NCI-H1417 (cell line): ENCODE results near the gene LMBR1.
"Not testable (repeated sequence)": the region's sequence is repeated elsewhere in the genome, so short reads cannot be mapped to it uniquely, and the experiment has no call there.

ENCODE experiments used
- DNase-seq, 3 experiments: peaks; one replicate each; lab custom pipeline; 2025; lab: John Stamatoyannopoulos, UW

Gene LMBR1

GRCh38 chr7:156845379-156846101, 47.4 kb downstream of the LMBR1 start:
- no peak for DNase-seq

GRCh38 chr7:156843582-156843981, 49.4 kb downstream of the LMBR1 start:
- not testable (repeated sequence) for DNase-seq

GRCh38 chr7:156843157-156843556, 49.8 kb downstream of the LMBR1 start:
- DNase-seq: no peak

DNA sequence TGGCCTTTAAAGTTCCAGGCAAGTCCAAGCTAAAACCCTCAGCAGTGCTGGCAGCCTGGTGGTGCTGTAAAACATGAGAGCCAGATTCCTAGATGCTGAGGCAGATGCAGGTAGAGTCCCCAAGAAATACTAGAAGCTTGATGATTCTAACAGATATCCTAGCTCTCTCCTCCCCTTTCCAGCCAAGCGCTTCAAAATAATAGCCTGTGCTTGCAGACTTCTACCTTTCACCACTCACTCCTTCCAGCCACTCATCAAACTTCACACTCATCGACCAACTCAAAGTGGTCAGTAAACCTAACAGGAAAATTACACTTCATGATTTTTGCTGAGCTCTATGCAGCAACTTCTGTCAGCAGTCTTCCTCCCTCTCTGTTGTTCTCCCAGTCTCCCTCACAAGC, 50.2 kb downstream of the LMBR1 start:
- DNase-seq: no peak

DNA sequence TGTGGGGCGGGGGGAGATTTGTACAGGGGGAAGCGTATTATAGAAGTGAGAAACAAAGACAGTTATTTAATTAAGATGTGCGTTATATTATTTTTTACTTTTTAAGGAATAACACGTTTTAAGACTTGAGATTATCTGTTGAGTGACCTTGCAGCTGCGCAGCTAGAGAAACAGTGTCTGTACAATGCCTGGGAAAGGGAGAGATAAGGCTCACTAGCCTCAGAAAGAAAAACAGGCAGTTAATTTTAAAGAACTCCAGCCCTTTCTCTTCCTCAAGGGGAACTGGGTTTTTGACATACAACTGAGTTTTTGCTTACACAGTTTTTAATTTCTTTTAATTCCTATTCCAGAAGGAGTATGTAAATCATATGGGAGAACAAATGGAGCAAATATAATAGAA, 50.7 kb downstream of the LMBR1 start:
- DNase-seq: no peak

DNA sequence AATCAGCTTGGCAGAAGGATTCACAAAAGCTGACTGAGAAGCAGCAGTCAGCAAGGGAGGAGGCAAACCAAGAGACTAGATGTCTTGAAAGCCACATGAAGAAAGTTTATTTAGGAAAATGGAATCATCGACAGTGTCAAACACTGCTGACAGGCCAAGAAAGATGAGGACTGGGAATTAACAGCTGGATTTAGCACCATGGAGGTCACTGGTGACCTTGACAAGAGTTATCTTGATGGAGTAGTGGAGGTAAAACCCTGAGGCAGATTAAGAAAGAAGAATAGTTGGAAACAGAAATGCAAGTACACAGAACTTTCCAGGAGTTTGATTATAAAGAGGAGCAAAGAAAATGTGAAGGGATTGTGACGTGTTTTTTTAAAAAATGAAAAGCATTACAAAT, 51.5 kb downstream of the LMBR1 start:
- DNase-seq: no peak

DNA sequence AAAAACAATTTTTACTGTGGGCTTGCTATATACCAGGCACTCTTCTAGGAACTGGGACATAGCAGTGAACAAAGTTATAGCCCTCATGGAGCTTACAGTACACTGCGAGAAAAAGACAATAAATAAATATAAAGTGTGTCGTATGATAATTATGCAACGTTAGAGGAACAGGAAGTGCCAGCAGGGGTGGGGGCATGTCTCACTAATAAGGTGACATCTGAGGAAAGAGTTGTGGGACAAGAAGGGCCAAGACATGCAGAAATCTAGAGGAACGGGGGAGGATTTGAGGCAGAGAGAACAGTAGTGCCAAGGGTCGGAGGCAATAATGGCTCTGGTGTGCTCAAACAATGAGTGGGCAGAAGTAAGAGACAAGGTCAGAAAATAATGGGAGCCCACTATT, 52.8 kb downstream of the LMBR1 start:
- no peak for DNase-seq

DNA sequence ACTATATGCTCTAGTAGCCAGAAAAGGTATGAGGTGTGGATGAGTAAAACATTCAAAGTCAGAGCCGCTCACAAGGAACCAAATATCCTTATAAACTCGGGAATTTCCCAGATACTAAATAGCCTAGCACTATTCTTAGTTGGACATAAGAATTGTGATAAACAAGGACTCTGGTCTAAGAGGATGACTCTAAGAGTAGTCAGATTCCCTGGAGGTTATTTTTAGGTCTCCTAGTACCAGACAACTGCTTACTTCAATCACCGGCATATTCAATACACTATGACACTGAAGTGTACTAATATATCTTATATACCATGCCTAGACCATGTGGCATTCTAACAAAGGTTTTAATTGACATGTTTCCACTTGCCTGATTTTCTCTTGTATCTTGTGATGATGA, 56.5 kb downstream of the LMBR1 start:
- DNase-seq: no peak

DNA sequence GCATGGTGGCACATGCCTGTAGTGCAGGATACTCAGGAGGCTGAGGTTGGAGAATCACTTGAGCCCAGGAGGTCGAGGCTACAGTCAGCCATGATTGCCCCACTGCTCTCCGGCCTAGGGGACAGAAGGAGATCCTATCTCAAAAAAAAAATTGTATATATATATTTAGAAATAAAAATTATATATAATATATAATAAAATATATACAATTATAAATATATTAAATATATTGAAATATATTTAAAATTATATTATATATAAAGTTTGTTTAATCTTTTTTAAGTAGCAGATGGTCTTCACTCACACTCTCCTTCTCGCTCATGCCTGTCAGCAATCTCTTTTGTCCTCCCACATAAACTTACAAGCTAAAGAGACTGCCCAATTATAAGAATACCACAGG, 58.5 kb downstream of the LMBR1 start:
- no peak for DNase-seq

GRCh38 chr7:156833312-156833711, 59.7 kb downstream of the LMBR1 start:
- DNase-seq: no peak

DNA sequence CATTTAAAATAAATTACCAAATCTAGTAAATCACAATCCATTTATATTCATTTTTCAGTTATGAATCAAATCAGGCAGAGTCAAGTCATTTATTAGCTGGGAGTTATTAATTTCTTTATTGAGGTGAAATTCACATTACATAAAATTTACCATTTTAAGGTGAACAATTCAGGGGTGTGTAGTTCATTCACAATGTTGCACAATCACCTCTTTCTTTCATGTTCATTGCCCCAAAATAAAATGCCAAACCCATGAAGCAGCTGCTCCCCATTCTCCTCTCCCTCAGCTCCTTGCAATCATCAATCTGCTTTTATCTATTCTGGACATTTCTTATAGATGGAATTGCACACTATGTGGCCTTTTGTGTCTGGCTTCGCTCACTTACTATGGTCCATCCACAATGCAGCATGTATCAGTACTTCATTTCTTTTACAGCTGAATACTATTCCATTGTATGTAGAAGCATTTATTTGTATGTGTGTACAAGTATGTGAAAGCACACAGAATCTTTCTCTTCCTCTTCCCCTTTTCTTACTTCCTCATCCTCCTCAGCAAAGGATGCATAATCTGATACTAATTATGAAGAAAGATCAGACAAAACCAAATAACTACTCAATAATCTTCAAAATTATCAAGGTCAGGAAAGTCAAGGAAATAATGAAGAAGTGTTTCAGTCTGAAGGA, 60.6 kb downstream of the LMBR1 start:
- DNase-seq: no peak

DNA sequence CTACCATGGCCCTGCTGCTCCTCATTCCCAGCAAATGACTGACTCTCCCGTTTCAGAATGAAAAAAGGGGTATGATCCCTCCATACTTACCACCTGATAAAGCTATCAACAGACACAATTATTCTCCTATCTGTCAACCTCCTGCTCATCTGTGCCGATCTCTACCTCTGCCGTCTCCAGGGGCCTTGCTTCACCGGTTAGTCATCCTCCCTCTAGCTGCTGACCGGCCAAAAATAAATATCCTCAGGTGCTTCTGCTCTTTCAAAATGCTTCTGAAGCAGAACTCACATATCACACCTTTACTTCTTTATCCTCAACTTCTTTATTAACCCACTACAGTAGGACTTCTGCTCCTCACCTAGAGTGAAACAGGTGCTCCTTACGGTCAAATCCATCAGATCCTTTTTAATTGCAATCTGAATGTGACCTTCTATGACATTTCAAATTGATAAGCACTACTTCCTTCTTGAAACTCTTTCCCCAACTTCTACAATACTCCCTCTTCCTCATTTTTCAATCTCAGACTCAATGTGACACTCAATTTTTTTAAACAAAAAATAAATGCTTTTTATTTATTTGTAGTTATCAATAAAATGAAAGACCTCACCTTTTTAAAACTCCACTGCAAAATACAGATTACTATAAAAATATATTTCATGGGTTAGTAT, 63.2 kb downstream of the LMBR1 start:
- DNase-seq: no peak

DNA sequence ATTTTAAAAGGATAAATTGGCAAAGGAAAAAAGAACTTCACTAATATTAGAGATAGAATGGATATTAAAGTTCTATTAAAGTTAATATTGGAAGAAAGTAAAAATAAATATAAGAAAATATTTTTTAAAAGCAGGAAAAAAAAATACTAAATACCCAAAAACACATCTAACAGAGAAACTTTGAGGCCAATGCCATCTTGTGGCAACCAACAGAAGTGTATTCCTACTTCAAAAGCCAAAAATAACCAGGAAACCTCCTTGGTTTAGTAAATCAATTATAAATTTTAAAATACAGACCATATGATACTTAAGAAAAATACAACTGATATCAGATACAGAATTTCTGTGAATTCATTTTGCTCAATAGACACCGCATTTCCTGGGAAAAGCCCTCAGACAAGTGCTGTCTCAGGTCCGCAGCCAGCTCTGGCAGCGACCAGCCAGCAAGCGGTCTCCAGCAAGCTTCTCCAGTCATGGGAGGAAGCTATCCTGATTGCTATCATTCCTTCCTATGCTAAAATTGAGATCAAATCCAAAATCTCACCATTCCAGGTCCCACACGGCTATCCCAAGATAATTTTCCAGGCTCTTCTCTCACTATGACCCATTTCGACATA, 65.3 kb downstream of the LMBR1 start:
- peak in 1 of 3 experiments; percentile 32 for DNase-seq

DNA sequence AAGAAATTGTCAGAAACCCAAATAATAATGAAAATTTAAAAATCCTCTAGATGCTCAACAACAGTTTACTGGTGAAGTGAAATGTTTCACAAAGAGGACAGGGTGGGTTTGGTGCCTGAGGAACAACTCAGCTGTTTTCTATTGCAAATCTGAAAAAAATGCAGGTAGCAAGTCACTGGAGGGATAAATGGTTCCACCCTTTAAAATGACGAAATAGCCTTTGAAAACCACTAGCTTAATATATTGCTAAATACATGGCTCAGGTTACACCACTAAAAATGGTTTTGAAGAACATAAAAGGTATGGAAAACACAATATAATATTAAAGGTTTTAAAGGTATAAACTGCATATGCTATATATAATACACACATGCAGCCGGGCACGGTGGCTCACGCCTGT, 69.5 kb downstream of the LMBR1 start:
- no peak for DNase-seq

GRCh38 chr7:156820445-156821063, 72.4 kb downstream of the LMBR1 start:
- no peak for DNase-seq

DNA sequence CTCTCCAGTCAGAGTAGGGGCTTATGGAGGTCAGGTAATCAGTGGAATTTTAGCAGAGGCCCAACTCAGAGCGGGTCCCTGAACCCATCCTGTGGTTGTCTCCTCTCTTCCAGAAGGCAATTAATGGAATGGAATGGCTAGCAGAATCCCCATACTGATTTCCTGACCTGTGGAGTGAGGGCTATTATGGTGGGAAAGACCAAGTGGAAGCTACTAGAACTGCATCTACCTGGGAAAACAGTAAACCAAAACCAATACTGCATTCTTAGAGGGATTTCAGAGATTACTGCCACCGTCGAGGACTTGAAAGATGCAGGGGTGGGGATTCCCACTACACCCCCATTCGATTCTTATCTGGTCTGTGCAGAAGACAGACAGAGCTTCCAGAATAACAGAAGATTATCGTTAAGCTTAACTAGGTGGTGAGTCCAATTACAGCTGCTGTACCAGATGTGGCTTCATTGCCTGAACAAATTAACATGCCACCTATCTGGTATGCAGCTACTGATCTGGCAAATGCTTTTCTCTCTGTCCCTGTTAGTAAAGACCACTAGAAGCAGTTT, 73.2 kb downstream of the LMBR1 start:
- no peak for DNase-seq

GRCh38 chr7:156818133-156818532, 74.8 kb downstream of the LMBR1 start:
- DNase-seq: no peak

GRCh38 chr7:156816943-156817572, 75.9 kb downstream of the LMBR1 start:
- peak in 2 of 3 experiments; percentile 25 to 60 for DNase-seq

GRCh38 chr7:156811706-156812105, 81.3 kb downstream of the LMBR1 start:
- DNase-seq: no peak

DNA sequence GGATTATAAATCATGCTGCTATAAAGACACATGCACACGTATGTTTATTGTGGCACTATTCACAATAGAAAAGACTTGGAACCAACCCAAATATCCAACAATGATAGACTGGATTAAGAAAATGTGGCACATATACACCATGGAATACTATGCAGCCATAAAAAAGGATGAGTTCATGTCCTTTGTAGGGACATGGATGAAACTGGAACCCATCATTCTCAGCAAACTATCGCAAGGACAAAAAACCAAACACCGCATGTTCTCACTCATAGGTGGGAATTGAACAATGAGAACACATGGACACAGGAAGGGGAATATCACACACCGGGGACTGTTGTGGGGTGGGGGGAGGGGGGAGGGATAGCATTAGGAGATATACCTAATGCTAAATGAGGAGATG, 89.3 kb downstream of the LMBR1 start:
- DNase-seq: not testable (repeated sequence)

GRCh38 chr7:156802214-156802613, 90.8 kb downstream of the LMBR1 start:
- DNase-seq: no peak
